ENCODE data around the gene LRIG1. TPM values are rescaled to one million over a fixed set of nuclear protein-coding genes. Genes with fewer than 3 reads are reported as not detected.

The LRIG1 gene
- total and polyA plus RNA-seq, 5 experiments from 2014 or later, result 4.9 to 13.0 (median 11.1) TPM

GRCh38 chr3:66418475-66418931 is 82.3 kb downstream of the LRIG1 start:
- Mint-ChIP-seq H3K27me3 (no peaks in the 10 kb centered on the region), H3K4me3 (no peak overlapping the region), H3K9me3 (peaks cover 3 to 35% (median 22%) of the 10 kb centered on the region in 9 donors), H3K4me1 (peaks cover 0 to 8% (median 5%) of the 10 kb centered on the region in 4 donors), H3K36me3 (peaks cover 14 to 25% (median 18%) of the 10 kb centered on the region in 3 donors), H3K27ac (no peak overlapping the region)
- POLR2A ChIA-PET, result no interaction called here
- ATAC-seq (no peak), DNase-seq (no peak)

- POLR2A ChIA-PET, result no interaction called here
- no peak overlapping the region for H3K4me3 Mint-ChIP-seq
- peaks cover 9 to 28% (median 9%) of the 10 kb centered on the region in 3 donors for H3K36me3 Mint-ChIP-seq
- peaks cover 0 to 7% (median 5%) of the 10 kb centered on the region in 4 donors for H3K4me1 Mint-ChIP-seq
- ATAC-seq (no peak), DNase-seq (no peak)
- no peaks in the 10 kb centered on the region for H3K27me3 Mint-ChIP-seq
- H3K27ac Mint-ChIP-seq, result peak overlapping the region in 2 of 10 donors; percentile 43 to 52
- peaks cover 3 to 21% (median 11%) of the 10 kb centered on the region in 9 donors for H3K9me3 Mint-ChIP-seq
Measured at GRCh38 chr3:66416556-66417304, 84.1 kb downstream of the LRIG1 start.

GRCh38 chr3:66415867-66416428 is 84.9 kb downstream of the LRIG1 start:
- peaks cover under 1 to 14% (median 9%) of the 10 kb centered on the region in 9 donors for H3K9me3 Mint-ChIP-seq
- peaks cover 0 to 7% (median 5%) of the 10 kb centered on the region in 4 donors for H3K4me1 Mint-ChIP-seq
- no peak overlapping the region for H3K27ac Mint-ChIP-seq
- DNase-seq (no peak), ATAC-seq (no peak)
- peaks cover 5 to 32% (median 6%) of the 10 kb centered on the region in 3 donors for H3K36me3 Mint-ChIP-seq
- POLR2A ChIA-PET, result no interaction called here
- H3K4me3 Mint-ChIP-seq, result no peak overlapping the region
- H3K27me3 Mint-ChIP-seq, result no peaks in the 10 kb centered on the region

GRCh38 chr3:66414846-66415245 is 86.0 kb downstream of the LRIG1 start:
- Mint-ChIP-seq H3K36me3 (peaks cover 0 to 32% (median 0%) of the 10 kb centered on the region in 3 donors), H3K27ac (peak overlapping the region in 1 of 10 donors; percentile 46), H3K4me3 (no peak overlapping the region), H3K4me1 (peaks cover 0 to 4% (median 2%) of the 10 kb centered on the region in 4 donors), H3K9me3 (peaks cover 0 to 3% (median 0%) of the 10 kb centered on the region in 9 donors), H3K27me3 (no peaks in the 10 kb centered on the region)
- no peak for ATAC-seq
- DNase-seq, result no peak
- POLR2A ChIA-PET, result no interaction called here

- H3K27me3 Mint-ChIP-seq, result no peaks in the 10 kb centered on the region
- POLR2A ChIA-PET, result no interaction called here
- peaks cover 0 to 31% (median 0%) of the 10 kb centered on the region in 3 donors for H3K36me3 Mint-ChIP-seq
- ATAC-seq (no peak), DNase-seq (no peak)
- H3K27ac Mint-ChIP-seq, result peak overlapping the region in 1 of 10 donors; percentile 15
- H3K4me1 Mint-ChIP-seq, result no peaks in the 10 kb centered on the region
- H3K9me3 Mint-ChIP-seq, result no peaks in the 10 kb centered on the region
- no peak overlapping the region for H3K4me3 Mint-ChIP-seq
Measured at GRCh38 chr3:66413151-66413751, 87.6 kb downstream of the LRIG1 start.

- no peak overlapping the region for H3K4me3 Mint-ChIP-seq
- POLR2A ChIA-PET, result no interaction called here
Measured at GRCh38 chr3:66411961-66412887, 88.6 kb downstream of the LRIG1 start.

GRCh38 chr3:66411474-66411873 is 89.3 kb downstream of the LRIG1 start:
- H3K4me3 Mint-ChIP-seq, result no peak overlapping the region
- no peaks in the 10 kb centered on the region for H3K9me3 Mint-ChIP-seq
- POLR2A ChIA-PET, result no interaction called here
- ATAC-seq (no peak), DNase-seq (no peak)
- H3K4me1 Mint-ChIP-seq, result peaks cover 0 to 2% (median 0%) of the 10 kb centered on the region in 4 donors
- peaks cover 0 to 36% (median 0%) of the 10 kb centered on the region in 3 donors for H3K36me3 Mint-ChIP-seq
- H3K27ac Mint-ChIP-seq, result peak overlapping the region in 1 of 10 donors; percentile 33
- no peaks in the 10 kb centered on the region for H3K27me3 Mint-ChIP-seq

More at GRCh38 chr3:66411961-66412887, 88.6 kb downstream of the LRIG1 start:
- ATAC-seq (no peak), DNase-seq (no peak)
- no peaks in the 10 kb centered on the region for H3K9me3 Mint-ChIP-seq
- no peak overlapping the region for H3K27ac Mint-ChIP-seq
- H3K27me3 Mint-ChIP-seq, result no peaks in the 10 kb centered on the region
- peaks cover 0 to 2% (median 0%) of the 10 kb centered on the region in 4 donors for H3K4me1 Mint-ChIP-seq
- peaks cover 0 to 36% (median 0%) of the 10 kb centered on the region in 3 donors for H3K36me3 Mint-ChIP-seq

GRCh38 chr3:66410976-66411375 is 89.8 kb downstream of the LRIG1 start:
- H3K4me1 Mint-ChIP-seq, result peaks cover 0 to 2% (median 0%) of the 10 kb centered on the region in 4 donors
- DNase-seq (no peak), ATAC-seq (no peak)
- peaks cover 0 to 36% (median 0%) of the 10 kb centered on the region in 3 donors for H3K36me3 Mint-ChIP-seq
- no peaks in the 10 kb centered on the region for H3K27me3 Mint-ChIP-seq
- no peak overlapping the region for H3K4me3 Mint-ChIP-seq
- POLR2A ChIA-PET, result no interaction called here
- peak overlapping the region in 1 of 10 donors; percentile 34 for H3K27ac Mint-ChIP-seq
- H3K9me3 Mint-ChIP-seq, result no peaks in the 10 kb centered on the region

- Mint-ChIP-seq H3K36me3 (peaks cover 0 to 34% (median 0%) of the 10 kb centered on the region in 3 donors), H3K27ac (peak overlapping the region in 2 of 10 donors; percentile 2 to 30), H3K27me3 (no peaks in the 10 kb centered on the region), H3K4me1 (peaks cover 0 to 2% (median 0%) of the 10 kb centered on the region in 4 donors), H3K4me3 (no peak overlapping the region), H3K9me3 (no peaks in the 10 kb centered on the region)
- ATAC-seq (no peak), DNase-seq (no peak)
- POLR2A ChIA-PET, result no interaction called here
Measured at GRCh38 chr3:66409771-66410754, 90.8 kb downstream of the LRIG1 start.

GRCh38 chr3:66407611-66408218 is 93.1 kb downstream of the LRIG1 start:
- POLR2A ChIA-PET, result no interaction called here
- Mint-ChIP-seq H3K27ac (peak overlapping the region in 1 of 10 donors; percentile 50), H3K4me1 (peaks cover 0 to 2% (median 0%) of the 10 kb centered on the region in 4 donors), H3K9me3 (no peaks in the 10 kb centered on the region), H3K4me3 (no peak overlapping the region), H3K27me3 (peaks cover 0 to 2% (median 0%) of the 10 kb centered on the region in 5 donors), H3K36me3 (peaks cover 0 to 37% (median 0%) of the 10 kb centered on the region in 3 donors)
- DNase-seq, result peak; percentile 22 to 79 (median 63)
- peak; percentile 77 to 79 for ATAC-seq
